Astrocyte of the cerebellum (primary cell): Measurements from ENCODE around the gene SPATA9.

Experiments used
- DNase-seq: peaks from one replicate; pipeline ENCODE4 v3.0.0-alpha.2; 2011; ENCODE audit warnings: low read depth
- H3K4me3 ChIP-seq: 2 replicates; pipeline ENCODE4 v1.5.1; 2011; ENCODE audit warnings: mild to moderate bottlenecking, low read depth, low read length, moderate library complexity
- CTCF ChIP-seq: IDR thresholded peaks from 2 replicates; pipeline ENCODE4 v1.5.1; 2012; ENCODE audit warnings: low read length, low read depth, moderate library complexity, mild to moderate bottlenecking; ENCODE audit errors: missing control alignments
- in situ Hi-C: cut with HindIII; loops from 2 replicates; pipeline ENCODE4 v1.10.0; 2017; ENCODE audit warnings: low sequenced_read_pairs

Gene SPATA9

GRCh38 chr5:95620870-95621838 lies 61.6 kb downstream of the SPATA9 start:
- TF ChIP-seq CTCF = no peak
- in situ Hi-C loops = no loop called here
- H3K4me3 ChIP-seq = peak overlapping the region; percentile 27
- no peak for DNase-seq

- TF ChIP-seq CTCF = no peak
- H3K4me3 ChIP-seq = peak within 1 kb of the TSS; percentile 45
- no peak for DNase-seq
- in situ Hi-C loops = no loop called here
These were observed 62.5 kb downstream of the SPATA9 start, which contains the start of gene GPR150 for GRCh38 chr5:95620030-95620869. GPR150 (plus strand) TSS chr5:95620087; CDS start chr5:95620276, 189 bp downstream.

- peak overlapping the region; percentile 45 for H3K4me3 ChIP-seq
- no peak for DNase-seq
- no peak for TF ChIP-seq CTCF
- in situ Hi-C loops = no loop called here
These were observed 63.2 kb downstream of the SPATA9 start for GRCh38 chr5:95619514-95620029.

GRCh38 chr5:95619096-95619495 lies 63.7 kb downstream of the SPATA9 start:
- in situ Hi-C loops = no loop called here
- TF ChIP-seq CTCF = no peak
- no peak for DNase-seq

GRCh38 chr5:95617057-95617456 lies 65.7 kb downstream of the SPATA9 start:
- in situ Hi-C loops = no loop called here
- no peak for DNase-seq
- no peak overlapping the region for H3K4me3 ChIP-seq
- TF ChIP-seq CTCF = no peak

More at GRCh38 chr5:95619096-95619495, 63.7 kb downstream of the SPATA9 start:
- H3K4me3 ChIP-seq = no peak overlapping the region

- no peak for DNase-seq
- no peak overlapping the region for H3K4me3 ChIP-seq
- no peak for TF ChIP-seq CTCF
- in situ Hi-C loops = no loop called here
These were observed 67.7 kb downstream of the SPATA9 start for GRCh38 chr5:95615164-95615467.
